Measurements from ENCODE around the gene ADCY4. TPM values are rescaled to one million over a fixed set of nuclear protein-coding genes. Genes with fewer than 3 reads are reported as not detected.

Gene ADCY4
- total RNA-seq, 4 donors from 2014 or later, result 3.1 to 23.1 (median 11.7) TPM

DNA sequence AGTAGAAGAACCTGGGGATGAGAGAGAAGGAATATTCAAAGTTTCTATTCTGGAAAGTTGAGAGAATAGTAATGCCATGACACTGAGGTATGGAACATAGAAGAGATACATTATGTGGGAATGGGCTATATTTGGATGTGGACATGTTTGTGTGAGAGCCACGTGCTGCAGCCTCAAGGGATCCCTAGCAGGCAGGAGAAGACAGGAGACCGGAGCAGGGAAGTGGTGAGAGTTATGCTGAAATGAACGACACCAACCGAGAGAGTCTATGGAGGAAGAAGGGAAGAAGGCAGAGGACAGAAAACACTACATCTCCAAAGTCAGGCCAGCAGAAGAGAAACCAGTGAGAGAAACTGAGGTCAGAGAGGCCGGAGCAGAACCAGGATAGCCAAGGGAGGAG is 14.9 kb upstream of the ADCY4 start:
- 63 to 83% methylated on average over 5 of the region's 5 CpGs for WGBS, 2 donors

DNA sequence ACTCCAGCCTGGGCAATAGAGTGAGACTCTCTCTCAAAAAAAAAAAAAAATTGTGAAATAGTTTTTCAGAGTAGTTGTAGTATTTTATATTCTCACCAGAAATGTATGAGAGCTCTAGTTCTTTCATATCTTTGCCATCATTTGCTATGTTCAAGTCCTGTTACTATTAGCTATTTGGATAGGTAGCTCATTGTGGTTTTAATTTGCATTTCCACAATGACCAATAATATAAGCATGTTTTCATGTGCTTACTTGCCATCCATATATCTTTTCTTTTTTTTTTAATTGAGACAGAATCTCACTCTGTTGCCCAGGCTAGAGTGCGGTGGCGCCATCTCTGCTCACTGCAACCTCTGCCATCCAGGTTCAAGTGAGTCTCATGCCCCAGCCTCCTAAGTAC is 13.3 kb upstream of the ADCY4 start:
- Histone ChIP-seq H3K27me3 (peaks cover 0 to 18% (median 0%) of the 10 kb centered on the region in 4 donors), H3K9me3 (no peaks in the 10 kb centered on the region), H3K4me3 (no peak overlapping the region), H3K36me3 (no peaks in the 10 kb centered on the region), H3K27ac (no peak overlapping the region), H3K4me1 (peaks cover 0 to 14% (median 12%) of the 10 kb centered on the region in 3 donors)
- no peak for DNase-seq
- TF ChIP-seq, protein P1, sequence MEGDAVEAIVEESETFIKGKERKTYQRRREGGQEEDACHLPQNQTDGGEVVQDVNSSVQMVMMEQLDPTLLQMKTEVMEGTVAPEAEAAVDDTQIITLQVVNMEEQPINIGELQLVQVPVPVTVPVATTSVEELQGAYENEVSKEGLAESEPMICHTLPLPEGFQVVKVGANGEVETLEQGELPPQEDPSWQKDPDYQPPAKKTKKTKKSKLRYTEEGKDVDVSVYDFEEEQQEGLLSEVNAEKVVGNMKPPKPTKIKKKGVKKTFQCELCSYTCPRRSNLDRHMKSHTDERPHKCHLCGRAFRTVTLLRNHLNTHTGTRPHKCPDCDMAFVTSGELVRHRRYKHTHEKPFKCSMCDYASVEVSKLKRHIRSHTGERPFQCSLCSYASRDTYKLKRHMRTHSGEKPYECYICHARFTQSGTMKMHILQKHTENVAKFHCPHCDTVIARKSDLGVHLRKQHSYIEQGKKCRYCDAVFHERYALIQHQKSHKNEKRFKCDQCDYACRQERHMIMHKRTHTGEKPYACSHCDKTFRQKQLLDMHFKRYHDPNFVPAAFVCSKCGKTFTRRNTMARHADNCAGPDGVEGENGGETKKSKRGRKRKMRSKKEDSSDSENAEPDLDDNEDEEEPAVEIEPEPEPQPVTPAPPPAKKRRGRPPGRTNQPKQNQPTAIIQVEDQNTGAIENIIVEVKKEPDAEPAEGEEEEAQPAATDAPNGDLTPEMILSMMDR (IDR thresholded peaks at IDR 0.05), result no peak
- TF ChIP-seq POLR2A (IDR thresholded peaks at IDR 0.05), result no peak
- WGBS, 2 donors, result 83 to 93% methylated on average over 2 of the region's 2 CpGs
- intact Hi-C loops (cut with DNase I), result no loop called here

More for the DNA sequence above, 14.9 kb upstream of the ADCY4 start:
- H3K36me3 ChIP-seq, result no peaks in the 10 kb centered on the region
- peaks cover 0 to 15% (median 0%) of the 10 kb centered on the region in 4 donors for H3K27me3 ChIP-seq
- intact Hi-C loops (cut with DNase I), result no loop called here
- TF ChIP-seq, protein P1 (IDR thresholded peaks at IDR 0.05), result no peak
- TF ChIP-seq POLR2A (IDR thresholded peaks at IDR 0.05), result no peak
- H3K4me3 ChIP-seq, result no peak overlapping the region
- DNase-seq, result no peak
- peaks cover 0 to 26% (median 17%) of the 10 kb centered on the region in 3 donors for H3K4me1 ChIP-seq
- no peak overlapping the region for H3K27ac ChIP-seq
- H3K9me3 ChIP-seq, result no peaks in the 10 kb centered on the region

DNA sequence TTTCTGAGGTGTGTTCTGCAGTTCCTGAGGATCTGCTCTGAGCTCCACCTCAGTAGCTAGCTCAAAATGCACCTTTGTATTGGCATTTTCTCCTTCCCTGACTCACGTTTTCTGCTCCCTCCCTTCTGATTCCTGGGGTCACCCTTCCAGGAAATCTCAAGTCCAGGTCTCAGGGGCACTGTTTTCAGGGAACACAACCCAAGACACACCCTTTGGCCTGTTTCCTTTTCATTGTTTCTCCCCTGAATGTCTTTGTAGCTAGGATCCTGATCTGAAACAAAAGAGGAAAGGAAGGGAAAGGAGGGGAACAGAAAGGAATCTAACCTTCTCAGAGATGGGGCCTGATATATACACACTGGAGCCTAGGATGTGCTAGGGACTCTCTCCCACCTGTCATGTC is 12.3 kb upstream of the ADCY4 start:
- intact Hi-C loops (cut with DNase I), result no loop called here
- Histone ChIP-seq H3K9me3 (no peaks in the 10 kb centered on the region), H3K27ac (no peak overlapping the region), H3K4me3 (no peak overlapping the region), H3K27me3 (peaks cover 0 to 15% (median 0%) of the 10 kb centered on the region in 4 donors), H3K36me3 (no peaks in the 10 kb centered on the region), H3K4me1 (peaks cover 0 to 14% (median 12%) of the 10 kb centered on the region in 3 donors)
- DNase-seq, result no peak
- 20 to 38% methylated on average over 1 of the region's 1 CpG for WGBS, 2 donors
- TF ChIP-seq, protein P1 (IDR thresholded peaks at IDR 0.05), result no peak
- no peak for TF ChIP-seq POLR2A (IDR thresholded peaks at IDR 0.05)

DNA sequence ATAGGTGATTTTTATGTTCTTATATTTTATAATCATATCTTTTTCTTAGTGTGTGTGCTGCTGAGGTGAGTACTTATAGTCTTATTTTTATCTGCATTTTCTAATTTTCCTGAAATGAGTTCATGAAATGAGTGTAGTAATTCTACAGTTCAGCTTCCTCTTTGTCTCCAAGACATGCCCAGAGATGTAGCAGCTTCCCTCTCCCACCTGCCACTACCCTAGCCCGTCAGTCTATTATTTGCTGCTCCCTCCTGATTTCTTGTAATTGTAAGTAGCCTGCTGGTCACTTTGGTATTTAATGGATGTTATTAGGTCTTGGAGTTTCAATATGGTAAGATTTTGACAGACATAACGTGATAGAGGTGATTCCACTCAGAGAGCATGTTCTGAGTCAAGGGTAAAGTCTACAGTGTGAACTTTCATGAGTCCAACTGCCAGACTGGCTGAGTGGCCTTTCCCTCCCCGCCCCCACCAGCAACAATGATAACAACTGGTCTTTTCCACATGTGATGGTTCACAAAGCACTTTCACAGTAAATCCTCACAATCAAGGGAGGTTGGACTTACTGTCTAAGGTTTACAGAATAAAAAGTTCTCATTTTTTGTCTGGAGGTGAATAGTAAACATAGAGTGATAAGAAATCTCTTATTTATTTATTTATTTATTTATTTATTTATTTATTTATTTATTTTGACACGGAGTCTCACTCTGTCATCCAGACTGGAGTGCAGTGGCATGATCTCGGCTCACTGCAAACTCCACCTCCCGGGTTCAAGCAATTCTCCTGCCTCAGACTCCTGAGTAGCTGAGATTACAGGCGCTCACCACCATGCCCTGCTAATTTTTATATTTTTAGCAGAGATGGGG is 9.2 kb upstream of the ADCY4 start:
- intact Hi-C loops (cut with DNase I), result no loop called here
- Histone ChIP-seq H3K27me3 (peaks cover 0 to 15% (median 0%) of the 10 kb centered on the region in 4 donors), H3K9me3 (no peaks in the 10 kb centered on the region), H3K4me1 (peaks cover 0 to 26% (median 9%) of the 10 kb centered on the region in 3 donors), H3K36me3 (no peaks in the 10 kb centered on the region), H3K27ac (no peak overlapping the region), H3K4me3 (no peak overlapping the region)
- DNase-seq, result no peak
- TF ChIP-seq, protein P1 (IDR thresholded peaks at IDR 0.05), result no peak
- TF ChIP-seq POLR2A (IDR thresholded peaks at IDR 0.05), result no peak
- 62 to 70% methylated on average over 6 to 7 of the region's 7 CpGs for WGBS, 2 donors

DNA sequence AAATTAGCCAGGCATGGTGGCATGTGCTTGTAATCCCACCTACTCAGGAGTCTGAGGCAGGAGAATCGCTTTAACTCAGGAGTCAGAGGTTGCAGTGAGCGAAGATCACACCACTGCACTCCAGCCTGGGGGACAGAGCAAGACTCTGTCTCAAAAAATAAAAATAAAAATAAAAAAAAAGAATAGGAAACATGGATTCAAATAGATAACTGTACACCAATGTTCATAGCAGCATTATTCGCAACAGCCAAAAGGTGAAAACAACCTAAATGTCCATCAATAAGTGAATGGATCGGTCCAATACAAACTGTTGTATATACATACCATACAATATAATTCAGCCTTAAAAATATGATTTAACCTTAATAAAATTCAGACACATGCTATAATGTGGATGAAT is 8.0 kb upstream of the ADCY4 start:
- 74 to 98% methylated on average over 4 of the region's 4 CpGs for WGBS, 2 donors
- no peak for TF ChIP-seq POLR2A (IDR thresholded peaks at IDR 0.05)
- TF ChIP-seq, protein P1 (IDR thresholded peaks at IDR 0.05), result no peak
- no peak overlapping the region for H3K27ac ChIP-seq
- peaks cover 0 to 8% (median 0%) of the 10 kb centered on the region in 3 donors for H3K36me3 ChIP-seq
- H3K4me1 ChIP-seq, result peaks cover 8 to 37% (median 18%) of the 10 kb centered on the region in 3 donors
- no peak overlapping the region for H3K4me3 ChIP-seq
- intact Hi-C loops (cut with DNase I), result no loop called here
- H3K9me3 ChIP-seq, result no peaks in the 10 kb centered on the region
- DNase-seq, result no peak
- H3K27me3 ChIP-seq, result peaks cover 0 to 15% (median 0%) of the 10 kb centered on the region in 4 donors

All from esophagus squamous epithelium (tissue), 5 donors.